ENCODE data around the gene WWC2.

WWC2 gene

DNA sequence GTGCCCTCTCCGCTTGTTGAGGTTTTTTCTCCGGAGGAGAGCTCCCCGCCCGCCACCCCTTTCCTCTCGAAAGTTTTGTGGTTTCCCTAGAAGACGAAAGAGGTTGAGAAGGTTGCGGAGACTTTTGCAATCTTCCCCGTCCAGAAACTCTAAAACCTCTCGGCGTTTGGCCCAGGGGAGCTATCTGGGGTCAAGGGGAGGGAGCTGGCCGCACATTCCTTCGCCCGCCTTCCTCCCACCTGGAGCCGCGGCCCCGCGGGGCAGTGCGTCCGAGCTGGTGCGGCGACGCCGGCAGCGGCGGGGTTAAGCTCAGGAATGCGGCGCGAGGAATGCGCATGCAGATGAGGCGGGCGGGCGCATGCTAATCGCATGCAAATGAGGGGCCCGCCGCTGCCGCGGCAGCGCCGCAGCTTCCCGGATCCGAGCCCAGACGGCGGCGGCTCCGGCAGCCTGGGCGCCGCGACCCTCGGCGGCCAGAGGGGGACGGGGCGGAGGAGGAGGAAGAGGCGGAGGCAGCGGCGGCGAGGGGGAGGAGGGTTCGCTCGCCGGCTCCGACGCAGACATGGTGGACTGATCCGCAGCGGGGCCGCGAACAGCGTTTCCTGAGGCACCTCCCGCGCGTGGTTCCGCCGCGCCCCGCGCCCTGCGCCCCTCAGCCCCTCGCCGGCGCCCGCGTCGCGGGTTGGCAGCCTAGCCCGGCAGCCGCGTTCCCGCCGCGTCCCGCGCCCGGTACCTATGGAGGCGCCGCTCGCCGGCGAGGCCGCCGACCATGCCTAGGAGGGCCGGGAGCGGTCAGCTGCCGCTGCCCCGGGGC lies at the start of gene WWC2:
Gene WWC2, plus strand, starts transcription at position 535 of the 814 bp plus-strand sequence. Its CDS starts 235 bp downstream, at position 770.
- Histone ChIP-seq H3K4me3 (ENCODE audit: low read length) (no peak within 1 kb of the TSS), H3K4me1 (ENCODE audit: low read length) (peaks cover 16% of the 10 kb centered on the region), H3K4me2 (ENCODE audit: low read length) (no peak within 1 kb of the TSS), H4K20me1 (ENCODE audit: insufficient read depth, low read length) (no peaks in the 10 kb centered on the region), H3K36me3 (replicated peaks; ENCODE audit: low read depth, low read length) (no peaks in the 10 kb centered on the region), H3K9ac (ENCODE audit: low read length) (no peak within 1 kb of the TSS), H3K27ac (ENCODE audit: low read length) (no peak within 1 kb of the TSS), H3K9me3 (ENCODE audit: insufficient read depth, low read length) (no peaks in the 10 kb centered on the region), H2AFZ (ENCODE audit: low read depth, low read length) (no peak within 1 kb of the TSS), H3K79me2 (ENCODE audit: low read length) (no peaks in the 10 kb centered on the region), H3K27me3 (ENCODE audit: low read depth, low read length) (no peaks in the 10 kb centered on the region)
- TF ChIP-seq, protein P1, sequence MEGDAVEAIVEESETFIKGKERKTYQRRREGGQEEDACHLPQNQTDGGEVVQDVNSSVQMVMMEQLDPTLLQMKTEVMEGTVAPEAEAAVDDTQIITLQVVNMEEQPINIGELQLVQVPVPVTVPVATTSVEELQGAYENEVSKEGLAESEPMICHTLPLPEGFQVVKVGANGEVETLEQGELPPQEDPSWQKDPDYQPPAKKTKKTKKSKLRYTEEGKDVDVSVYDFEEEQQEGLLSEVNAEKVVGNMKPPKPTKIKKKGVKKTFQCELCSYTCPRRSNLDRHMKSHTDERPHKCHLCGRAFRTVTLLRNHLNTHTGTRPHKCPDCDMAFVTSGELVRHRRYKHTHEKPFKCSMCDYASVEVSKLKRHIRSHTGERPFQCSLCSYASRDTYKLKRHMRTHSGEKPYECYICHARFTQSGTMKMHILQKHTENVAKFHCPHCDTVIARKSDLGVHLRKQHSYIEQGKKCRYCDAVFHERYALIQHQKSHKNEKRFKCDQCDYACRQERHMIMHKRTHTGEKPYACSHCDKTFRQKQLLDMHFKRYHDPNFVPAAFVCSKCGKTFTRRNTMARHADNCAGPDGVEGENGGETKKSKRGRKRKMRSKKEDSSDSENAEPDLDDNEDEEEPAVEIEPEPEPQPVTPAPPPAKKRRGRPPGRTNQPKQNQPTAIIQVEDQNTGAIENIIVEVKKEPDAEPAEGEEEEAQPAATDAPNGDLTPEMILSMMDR (IDR thresholded peaks at IDR 0.05; ENCODE audit: low read depth, low read length), result no peak
- TF ChIP-seq EZH2phosphoT487 (IDR thresholded peaks at IDR 0.05; ENCODE audit: low read depth), result no peak

DNA sequence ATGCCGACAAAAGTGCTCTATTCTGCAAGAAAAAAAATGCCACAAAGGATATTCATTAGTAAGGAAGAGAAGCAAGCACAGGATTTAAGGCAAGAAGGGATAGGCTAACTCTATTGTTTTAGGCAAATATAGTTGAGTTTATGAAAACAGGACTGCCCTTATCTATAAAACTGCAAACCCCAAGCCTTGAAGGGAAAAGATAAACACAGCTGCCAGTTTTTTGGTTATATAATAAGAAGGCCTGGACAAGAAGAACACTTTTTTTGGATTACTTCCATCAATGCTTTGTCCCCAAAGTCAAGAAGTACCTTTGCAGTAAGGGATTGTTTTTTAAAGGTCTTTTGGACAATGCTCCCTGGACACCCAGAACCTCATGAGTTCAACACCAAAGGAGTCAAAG lies 45.4 kb upstream of the WWC2 start:
- Histone ChIP-seq H3K27me3 (ENCODE audit: low read depth, low read length) (no peaks in the 10 kb centered on the region), H3K4me2 (ENCODE audit: low read length) (no peak overlapping the region), H3K4me3 (ENCODE audit: low read length) (no peak overlapping the region), H4K20me1 (ENCODE audit: insufficient read depth, low read length) (no peaks in the 10 kb centered on the region), H3K27ac (ENCODE audit: low read length) (no peak overlapping the region), H3K79me2 (ENCODE audit: low read length) (no peaks in the 10 kb centered on the region), H3K9ac (ENCODE audit: low read length) (no peak overlapping the region), H2AFZ (ENCODE audit: low read depth, low read length) (no peak overlapping the region), H3K36me3 (replicated peaks; ENCODE audit: low read depth, low read length) (no peaks in the 10 kb centered on the region), H3K9me3 (ENCODE audit: insufficient read depth, low read length) (no peaks in the 10 kb centered on the region), H3K4me1 (ENCODE audit: low read length) (no peaks in the 10 kb centered on the region)
- TF ChIP-seq EZH2phosphoT487 (IDR thresholded peaks at IDR 0.05; ENCODE audit: low read depth), result no peak
- TF ChIP-seq, protein P1 (IDR thresholded peaks at IDR 0.05; ENCODE audit: low read depth, low read length), result no peak

DNA sequence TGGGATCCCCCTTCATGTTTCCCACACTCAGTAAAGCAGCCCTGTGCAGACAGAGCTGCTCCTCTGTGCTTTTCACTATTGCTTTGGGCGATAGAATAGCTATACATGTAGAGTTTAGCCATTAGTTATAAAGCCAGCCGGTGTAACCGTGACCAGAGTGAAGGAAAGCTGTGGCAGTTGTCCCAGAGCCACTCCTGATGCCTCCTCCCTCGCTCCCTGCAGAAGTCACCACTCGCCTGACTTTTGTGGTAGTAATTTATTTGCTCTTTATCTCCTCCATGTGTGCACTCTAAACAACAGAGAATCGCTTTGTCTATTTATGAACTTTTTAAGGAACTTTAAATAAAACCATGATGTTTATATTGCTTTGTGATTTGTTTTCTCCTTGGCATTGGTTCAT lies 41.8 kb upstream of the WWC2 start:
- Histone ChIP-seq H3K4me1 (ENCODE audit: low read length) (no peaks in the 10 kb centered on the region), H4K20me1 (ENCODE audit: insufficient read depth, low read length) (no peaks in the 10 kb centered on the region), H3K4me2 (ENCODE audit: low read length) (no peak overlapping the region), H2AFZ (ENCODE audit: low read depth, low read length) (no peak overlapping the region), H3K27ac (ENCODE audit: low read length) (no peak overlapping the region), H3K27me3 (ENCODE audit: low read depth, low read length) (no peaks in the 10 kb centered on the region), H3K4me3 (ENCODE audit: low read length) (no peak overlapping the region), H3K9me3 (ENCODE audit: insufficient read depth, low read length) (no peaks in the 10 kb centered on the region), H3K9ac (ENCODE audit: low read length) (no peak overlapping the region), H3K36me3 (replicated peaks; ENCODE audit: low read depth, low read length) (no peaks in the 10 kb centered on the region), H3K79me2 (ENCODE audit: low read length) (no peaks in the 10 kb centered on the region)
- TF ChIP-seq, protein P1 (IDR thresholded peaks at IDR 0.05; ENCODE audit: low read depth, low read length), result no peak
- no peak for TF ChIP-seq EZH2phosphoT487 (IDR thresholded peaks at IDR 0.05; ENCODE audit: low read depth)

DNA sequence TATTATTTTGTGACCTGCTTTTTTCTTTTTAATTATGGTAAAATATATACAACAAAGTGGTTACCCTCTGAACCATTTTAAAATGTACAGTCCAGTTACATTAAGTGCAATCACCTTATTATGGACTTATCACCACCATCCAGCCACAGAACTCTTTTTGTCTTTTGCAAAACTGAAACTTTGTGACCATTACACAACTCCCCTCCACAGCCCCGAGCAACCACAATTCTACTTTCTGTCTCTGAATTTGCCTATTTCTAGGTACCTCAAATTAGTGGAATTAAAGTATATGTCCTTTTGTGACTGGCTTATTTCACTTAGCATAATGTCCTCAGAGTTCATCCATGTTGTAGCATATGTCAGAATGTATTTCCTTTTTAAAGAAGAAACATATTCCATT lies 39.3 kb upstream of the WWC2 start:
- H3K9me3 ChIP-seq (ENCODE audit: insufficient read depth, low read length), result no peaks in the 10 kb centered on the region
- H3K4me2 ChIP-seq (ENCODE audit: low read length), result no peak overlapping the region
- H3K4me3 ChIP-seq (ENCODE audit: low read length), result no peak overlapping the region
- no peak overlapping the region for H2AFZ ChIP-seq (ENCODE audit: low read depth, low read length)
- no peaks in the 10 kb centered on the region for H4K20me1 ChIP-seq (ENCODE audit: insufficient read depth, low read length)
- H3K9ac ChIP-seq (ENCODE audit: low read length), result no peak overlapping the region
- H3K4me1 ChIP-seq (ENCODE audit: low read length), result no peaks in the 10 kb centered on the region
- no peak overlapping the region for H3K27ac ChIP-seq (ENCODE audit: low read length)
- H3K36me3 ChIP-seq (replicated peaks; ENCODE audit: low read depth, low read length), result no peaks in the 10 kb centered on the region
- no peaks in the 10 kb centered on the region for H3K27me3 ChIP-seq (ENCODE audit: low read depth, low read length)
- no peaks in the 10 kb centered on the region for H3K79me2 ChIP-seq (ENCODE audit: low read length)
- TF ChIP-seq, protein P1 (IDR thresholded peaks at IDR 0.05; ENCODE audit: low read depth, low read length), result no peak
- TF ChIP-seq EZH2phosphoT487 (IDR thresholded peaks at IDR 0.05; ENCODE audit: low read depth), result no peak
